HL-60 (cell line): ENCODE data around the gene MYBPC1.

Source experiments
- DNase-seq, 2 experiments: peaks; one replicate each; pipeline ENCODE4 v3.0.0-alpha.2; 2010 to 2020; ENCODE audit warnings: low read depth in 1 of 2, low spot score in 1 of 2
- H3K27ac ChIP-seq: fragments of 250-450 bp; sonication (Bioruptor Pico); replicated peaks from 2 replicates; pipeline ENCODE4 v1.5.1; 2020; ENCODE audit warnings: mild to moderate bottlenecking, moderate library complexity
- H3K27me3 ChIP-seq: fragments of 250-450 bp; sonication (Bioruptor Pico); 2 replicates; pipeline ENCODE4 v1.5.1; 2021; ENCODE audit warnings: mild to moderate bottlenecking, moderate library complexity; ENCODE audit not compliant: insufficient read depth, poor library complexity, severe bottlenecking
- H3K4me3 ChIP-seq: replicated peaks from 2 replicates; pipeline ENCODE4 v1.5.1; 2011; ENCODE audit warnings: mild to moderate bottlenecking, control low read depth, low read length; ENCODE audit not compliant: insufficient read depth
- CTCF ChIP-seq: IDR thresholded peaks from one replicate; pipeline ENCODE4 v1.5.1; 2011; ENCODE audit warnings: low read length, control low read depth, inconsistent platforms; ENCODE audit not compliant: insufficient read depth
- GABPA ChIP-seq: IDR thresholded peaks from 2 replicates; pipeline ENCODE4 v1.6.1; 2012; ENCODE audit warnings: low read depth
- POLR2AphosphoS5 ChIP-seq: IDR thresholded peaks from 2 replicates; pipeline ENCODE4 v1.6.1; 2012; ENCODE audit warnings: low read depth
- REST ChIP-seq: IDR thresholded peaks from 2 replicates; pipeline ENCODE4 v1.6.1; 2012; ENCODE audit warnings: low read depth; ENCODE audit not compliant: insufficient replicate concordance
- SPI1 ChIP-seq: IDR thresholded peaks from 2 replicates; pipeline ENCODE4 v1.6.1; 2012; ENCODE audit warnings: low read depth, mild to moderate bottlenecking, borderline replicate concordance

The MYBPC1 gene

GRCh38 chr12:101666052-101666728, 71.4 kb downstream of the MYBPC1 start:
- H3K4me3 ChIP-seq: no peak overlapping the region
- TF ChIP-seq CTCF (no peak), POLR2AphosphoS5 (no peak), SPI1 (no peak), GABPA (no peak), REST (no peak)
- no peaks in the 10 kb centered on the region for H3K27me3 ChIP-seq
- H3K27ac ChIP-seq: no peak overlapping the region
- no peak for DNase-seq

- TF ChIP-seq POLR2AphosphoS5 (no peak), SPI1 (no peak), GABPA (no peak), CTCF (no peak), REST (no peak)
These were observed 72.8 kb downstream of the MYBPC1 start for GRCh38 chr12:101667591-101667990.

DNA sequence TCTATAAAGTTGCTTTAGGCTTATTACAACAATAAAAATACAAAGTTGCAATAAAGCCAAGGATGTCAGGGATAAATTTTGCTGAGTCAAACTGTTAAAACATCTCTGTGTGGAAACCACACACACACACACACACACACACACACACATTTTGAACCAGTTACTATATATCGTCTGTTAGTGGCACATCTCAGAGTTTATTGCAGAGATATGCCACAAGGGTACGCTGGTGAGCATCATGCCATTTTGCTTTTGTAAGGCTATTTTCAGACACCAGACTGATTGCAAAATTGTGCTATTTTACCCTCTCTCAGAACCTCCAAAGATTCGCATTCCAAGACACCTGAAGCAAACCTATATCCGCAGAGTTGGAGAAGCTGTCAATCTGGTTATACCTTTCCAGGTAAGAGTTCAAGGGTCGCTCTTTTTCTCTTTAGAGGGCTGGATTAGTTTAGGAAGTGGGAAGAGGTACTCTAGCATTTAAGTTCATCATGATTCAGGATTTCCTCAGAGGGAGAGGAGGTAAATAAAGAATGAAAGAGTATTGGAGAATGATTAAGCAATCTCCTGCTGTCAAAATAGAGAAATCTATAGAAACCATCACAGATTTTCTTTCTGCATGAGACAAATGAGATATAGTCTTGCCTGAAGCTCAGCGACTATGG, 75.4 kb downstream of the MYBPC1 start:
- TF ChIP-seq CTCF (peak; percentile 86), SPI1 (no peak)
- Histone ChIP-seq H3K4me3 (no peak overlapping the region), H3K27ac (peak overlapping the region; percentile 10; the same call in 1 of the 2 replicates), H3K27me3 (no peaks in the 10 kb centered on the region)
- peak; percentile 63 to 82 for DNase-seq

More at GRCh38 chr12:101667591-101667990, 72.8 kb downstream of the MYBPC1 start:
- no peak for DNase-seq
- Histone ChIP-seq H3K27ac (no peak overlapping the region), H3K27me3 (no peaks in the 10 kb centered on the region), H3K4me3 (no peak overlapping the region)
